Pulmonary artery endothelial cell (primary cell): Measurements from ENCODE around the gene LEO1. TPM values are rescaled to one million over a fixed set of nuclear protein-coding genes. Genes with fewer than 3 reads are reported as not detected.

ENCODE experiments used
- DNase-seq: peaks from one replicate; pipeline ENCODE4 v3.0.0-alpha.2; 2011; ENCODE audit warnings: low read depth, low spot score
- total RNA-seq: library from RNA; depleted of rRNA; stranded (reverse); fragments of >200 nt; gene quantifications from 2 replicates; pipeline ENCODE4 v1.2.3, GENCODE V29; 2014

Gene LEO1
- total RNA-seq, result 23.1 and 36.6 TPM in 2 replicates

DNA sequence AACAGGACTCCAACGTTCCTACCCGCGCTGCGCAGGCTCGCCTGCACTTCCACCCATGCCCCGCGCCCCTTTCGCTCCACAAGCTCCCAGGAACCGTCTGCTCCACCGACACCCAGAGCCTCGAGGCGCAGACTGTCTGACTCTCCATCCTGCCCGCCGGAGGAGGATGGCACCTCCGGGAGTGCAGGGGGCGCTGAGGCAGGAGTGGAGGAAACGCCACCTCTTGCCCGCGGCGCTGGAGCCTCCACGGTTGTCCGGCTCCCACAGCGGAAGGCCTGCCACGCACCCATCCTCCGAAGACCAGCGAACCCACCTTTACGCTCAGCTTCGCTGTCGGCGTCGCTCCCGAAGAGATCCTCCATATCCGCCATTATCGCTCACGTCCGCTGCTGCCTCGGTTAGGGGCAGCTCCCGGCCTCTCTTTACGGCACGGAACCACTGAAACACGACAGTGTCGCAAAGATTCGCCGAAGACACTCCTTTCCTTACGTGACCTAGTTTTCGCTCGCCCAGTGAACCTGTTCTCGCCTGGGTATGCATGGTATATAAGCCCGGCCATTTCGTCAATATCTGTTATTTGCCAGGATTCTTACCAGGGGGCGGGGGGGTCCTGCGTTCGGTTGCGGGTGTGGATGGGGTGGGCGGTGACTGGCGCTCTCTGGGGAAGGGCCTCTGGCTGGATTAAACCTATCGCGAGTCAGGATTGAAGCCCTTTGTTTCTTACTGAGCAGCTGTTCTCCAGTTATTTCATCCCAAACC, at the start of gene LEO1:
TSS of gene LEO1 (minus strand) at position 404 of the 759 bp plus-strand sequence. CDS start at position 371, 33 bp downstream.
- peak; percentile 96 for DNase-seq

DNA sequence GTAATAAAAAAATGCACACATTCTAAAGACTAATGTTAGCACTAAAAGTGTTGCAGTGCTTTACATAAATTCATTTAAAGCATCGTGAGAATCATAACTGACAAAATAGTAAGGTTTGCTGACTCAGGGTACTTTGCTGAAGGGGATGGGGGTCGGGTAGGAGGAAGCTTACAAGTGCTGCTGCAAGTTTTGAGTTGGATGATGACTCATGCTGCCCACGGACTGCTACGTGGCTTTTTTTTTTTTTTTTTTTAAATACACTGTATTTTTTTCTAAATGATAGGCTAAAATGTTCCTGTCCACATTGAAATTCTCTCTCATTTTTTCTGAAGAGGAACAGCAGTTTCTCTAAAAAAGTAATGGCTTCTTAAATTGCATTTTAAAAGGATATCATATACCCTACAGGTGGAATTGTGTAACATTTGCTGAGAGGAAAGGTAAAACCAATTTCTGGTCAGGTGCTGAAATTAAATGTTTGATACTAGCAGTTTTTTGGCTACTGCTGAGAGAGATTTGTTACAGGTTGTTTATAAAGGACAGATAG, 49.6 kb upstream of the LEO1 start:
- DNase-seq, result peak; percentile 64

DNA sequence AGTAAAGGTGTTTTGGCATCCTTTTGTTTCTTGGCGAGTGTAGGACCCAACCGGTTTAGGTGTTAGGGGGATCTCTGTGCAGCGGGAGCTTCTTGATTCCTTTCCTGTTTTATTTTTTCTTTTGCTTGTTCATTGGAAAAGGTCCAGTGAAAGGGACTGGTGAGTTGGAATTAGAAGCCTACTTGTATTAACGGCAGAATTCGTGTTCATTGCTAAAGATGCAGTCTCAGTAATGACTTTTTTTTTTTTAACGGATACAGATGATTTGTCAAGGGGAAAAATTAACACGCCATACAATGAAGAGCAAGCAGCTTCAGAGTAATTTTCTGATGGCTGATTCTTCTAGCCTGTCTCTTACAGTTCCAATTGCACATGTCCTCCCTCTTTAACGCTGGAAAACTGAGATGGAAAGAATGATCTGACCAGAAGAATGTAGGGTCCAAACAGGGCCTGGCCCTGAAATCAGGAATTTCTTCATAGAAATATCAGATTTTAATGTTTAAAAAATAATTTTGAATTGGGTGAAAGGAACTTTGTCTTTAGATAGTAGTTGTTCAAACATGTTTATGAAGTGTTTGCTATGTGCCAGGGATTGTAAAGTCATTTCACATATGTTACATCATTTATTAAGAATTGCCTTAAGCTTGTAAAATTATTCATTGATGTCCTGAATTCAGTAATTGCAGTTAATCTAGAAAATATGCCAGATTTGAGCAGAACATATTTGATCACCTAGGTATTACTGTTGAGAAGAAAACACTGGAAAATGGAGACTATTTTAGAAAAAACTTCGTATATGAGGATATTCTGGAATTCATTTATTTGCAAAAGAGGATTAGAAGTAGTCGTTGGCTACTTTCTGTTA, 48.9 kb upstream of the LEO1 start:
- no peak for DNase-seq

DNA sequence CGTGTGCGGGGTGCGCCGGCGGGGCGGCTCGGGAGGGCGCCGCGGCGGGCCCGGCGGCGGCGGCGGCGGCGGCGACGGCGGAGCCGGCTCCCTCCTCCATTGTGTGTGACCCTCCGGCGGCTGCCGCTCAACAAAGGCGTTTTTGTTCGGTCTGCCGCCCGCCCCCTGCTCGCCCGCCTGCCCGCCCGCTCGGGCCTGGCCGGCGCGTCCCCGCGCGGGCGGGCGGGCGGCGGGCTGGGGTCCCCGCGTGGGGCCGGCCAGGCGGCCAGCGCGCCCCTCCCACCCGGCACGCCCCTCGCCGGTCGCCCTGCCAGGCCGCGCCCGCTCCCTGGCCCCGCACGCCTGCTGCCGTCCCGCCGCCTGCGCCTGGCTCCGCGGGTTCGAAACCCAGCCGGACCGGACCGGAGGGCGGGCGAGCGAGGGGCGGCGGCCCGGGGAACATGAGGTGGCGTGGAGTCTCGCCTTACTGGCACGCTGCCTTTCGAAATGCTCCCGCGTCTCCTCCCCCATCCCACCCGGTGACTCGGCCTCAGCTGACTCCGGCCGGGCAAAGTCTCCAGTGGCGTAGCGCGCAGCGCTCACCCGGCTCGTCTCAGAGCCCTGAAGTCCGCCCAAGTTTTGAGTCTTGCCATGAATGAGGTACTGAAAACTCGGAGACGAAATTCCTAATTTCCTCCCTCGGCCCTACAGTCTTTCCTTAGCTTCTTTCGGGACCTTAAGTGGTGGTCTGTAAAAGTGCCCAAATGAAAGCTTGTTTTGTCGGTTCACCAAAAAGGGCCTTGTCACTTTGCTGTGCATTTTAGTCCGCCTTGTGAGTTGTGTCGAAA, 48.0 kb upstream of the LEO1 start:
- DNase-seq, result no peak

DNA sequence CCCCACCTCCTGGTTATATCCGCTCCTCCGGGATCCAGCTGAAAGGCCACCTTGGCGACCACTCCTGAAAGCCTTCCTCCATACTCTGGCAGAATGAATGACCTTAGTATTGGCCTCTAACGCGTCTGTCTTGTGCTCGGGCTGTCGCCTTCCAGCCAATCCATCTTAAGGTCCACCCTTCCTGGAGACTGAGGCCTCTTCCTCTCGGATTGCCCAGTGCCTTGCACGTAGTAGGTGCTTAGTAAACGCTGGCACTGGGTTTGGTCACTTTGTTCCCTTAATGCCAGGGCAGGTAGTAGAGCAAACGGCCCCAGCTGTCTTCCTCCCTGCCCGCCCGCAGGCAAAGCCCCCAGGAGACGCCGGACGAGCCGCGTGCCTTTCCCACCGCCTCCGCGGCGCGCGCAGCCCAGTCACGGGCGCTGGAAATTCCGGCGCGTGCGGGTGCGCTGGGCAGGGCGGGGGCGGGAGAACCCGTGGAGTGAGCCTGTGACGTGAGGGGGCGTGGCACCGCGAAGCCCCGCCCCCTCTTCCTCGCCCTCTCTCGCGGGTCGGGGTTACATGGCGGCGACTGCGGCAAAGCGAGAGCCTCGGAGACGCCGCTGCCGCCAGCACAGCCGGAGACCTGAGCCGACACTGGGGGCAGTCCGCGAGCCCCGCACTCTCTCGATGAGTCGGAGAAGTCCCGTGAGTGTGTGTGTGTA, 47.3 kb upstream of the LEO1 start, which contains the start of gene MAPK6:
TSS of gene MAPK6 (plus strand) at position 527 of the 701 bp plus-strand sequence. CDS start 27,242 bp downstream, outside the sequence.
- peak; percentile 75 for DNase-seq

DNA sequence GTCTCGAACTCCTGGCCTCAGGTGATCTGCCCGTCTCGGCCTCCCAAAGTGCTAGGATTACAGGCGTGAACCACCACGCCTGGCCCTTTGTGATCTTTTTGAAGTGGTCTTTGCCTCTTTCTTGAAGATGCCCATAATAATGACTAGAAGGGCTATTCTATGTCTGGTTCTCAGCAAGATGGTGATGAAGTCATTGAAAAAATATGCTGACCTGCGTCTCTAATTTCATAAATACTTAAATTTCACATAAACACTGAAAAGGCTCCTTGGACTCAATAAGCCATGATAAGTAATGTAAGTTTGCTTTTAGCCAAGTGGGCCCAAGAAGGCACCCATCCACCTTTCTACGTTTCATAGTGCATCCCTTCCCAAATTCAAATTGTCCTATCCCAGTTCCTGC, 46.7 kb upstream of the LEO1 start:
- DNase-seq, result no peak

DNA sequence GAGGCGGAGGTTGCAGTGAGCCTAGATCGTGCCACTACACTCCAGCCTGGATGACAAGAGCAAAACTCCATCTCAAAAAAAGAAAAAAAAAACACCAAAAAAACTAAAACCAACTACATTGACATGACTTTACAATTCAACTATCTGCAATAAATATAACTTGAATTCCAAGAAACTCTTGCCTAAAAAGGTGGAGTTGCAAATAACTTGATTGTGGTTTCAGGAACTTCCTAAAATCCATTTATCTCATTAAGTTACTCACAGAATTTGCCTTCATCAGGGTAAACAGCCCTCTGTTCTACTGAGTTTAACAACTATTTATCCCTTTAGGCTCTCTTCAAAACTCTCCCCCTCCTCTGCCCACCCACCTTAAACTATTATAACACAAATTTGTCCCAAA, 44.7 kb upstream of the LEO1 start:
- no peak for DNase-seq

DNA sequence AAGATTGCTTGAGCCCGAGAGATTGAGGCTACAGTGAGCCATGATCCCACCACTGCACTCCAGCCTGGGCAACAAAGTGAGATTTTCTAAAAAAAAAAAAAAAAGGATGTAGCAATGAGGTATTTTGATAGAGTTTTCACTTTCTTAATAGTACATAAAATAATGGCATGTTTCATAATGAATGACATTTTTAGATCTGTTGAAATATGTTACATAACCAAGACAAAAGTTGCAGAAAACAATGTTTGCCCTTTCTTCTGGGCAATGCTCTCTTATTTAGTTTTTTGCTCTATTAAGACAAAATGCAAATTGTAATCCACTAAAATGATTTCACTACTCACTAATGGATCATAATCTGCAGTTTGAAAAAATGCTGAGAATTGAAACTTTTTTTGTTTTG, 43.0 kb upstream of the LEO1 start:
- no peak for DNase-seq

DNA sequence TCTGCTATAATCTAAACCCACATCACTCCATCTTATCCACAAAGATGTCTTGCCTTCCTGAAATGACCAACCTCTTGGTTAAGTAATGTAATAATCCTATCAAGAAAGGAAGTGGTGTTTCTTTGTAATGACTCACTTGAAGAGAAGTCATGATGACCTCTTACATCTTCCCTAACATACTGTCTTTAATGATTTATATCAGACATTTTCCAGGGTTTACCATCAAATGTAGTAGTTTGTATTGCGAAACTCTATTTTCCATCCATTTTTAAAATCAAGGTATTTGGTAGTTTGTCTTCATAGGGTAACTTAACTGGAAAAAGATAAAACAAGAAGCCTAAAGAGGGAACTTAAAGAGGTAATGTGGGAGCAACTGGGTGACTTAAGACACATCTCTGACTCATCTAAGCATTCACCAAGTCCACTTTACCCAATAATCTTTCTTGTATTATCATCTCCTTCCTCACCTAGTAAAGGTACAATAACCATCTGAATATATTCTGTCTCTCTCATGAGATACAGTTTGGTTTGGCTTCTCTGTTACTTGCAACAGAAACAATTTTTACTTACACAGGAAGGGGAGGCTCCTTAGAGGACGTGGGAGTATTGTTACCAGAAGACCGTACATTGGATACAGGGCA, 41.7 kb upstream of the LEO1 start:
- DNase-seq, result no peak

DNA sequence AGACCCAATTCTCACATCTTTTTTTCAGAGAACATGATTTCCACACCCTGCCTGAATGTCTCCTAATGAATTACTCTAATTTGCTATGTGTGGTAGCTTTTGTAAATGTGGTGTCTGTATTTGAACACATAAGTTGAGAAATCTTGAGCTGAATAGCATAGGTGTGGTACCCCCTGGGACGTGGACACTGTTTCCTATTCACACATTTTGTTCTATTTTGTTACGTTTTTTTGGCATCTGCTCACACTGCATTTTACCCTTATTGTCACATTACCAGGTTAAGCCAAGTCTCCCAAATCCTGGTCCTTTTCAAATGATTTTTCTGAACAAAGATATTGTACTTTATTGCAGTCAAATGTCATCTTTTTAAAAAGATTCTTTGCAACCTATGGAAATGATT, 40.6 kb upstream of the LEO1 start:
- no peak for DNase-seq

DNA sequence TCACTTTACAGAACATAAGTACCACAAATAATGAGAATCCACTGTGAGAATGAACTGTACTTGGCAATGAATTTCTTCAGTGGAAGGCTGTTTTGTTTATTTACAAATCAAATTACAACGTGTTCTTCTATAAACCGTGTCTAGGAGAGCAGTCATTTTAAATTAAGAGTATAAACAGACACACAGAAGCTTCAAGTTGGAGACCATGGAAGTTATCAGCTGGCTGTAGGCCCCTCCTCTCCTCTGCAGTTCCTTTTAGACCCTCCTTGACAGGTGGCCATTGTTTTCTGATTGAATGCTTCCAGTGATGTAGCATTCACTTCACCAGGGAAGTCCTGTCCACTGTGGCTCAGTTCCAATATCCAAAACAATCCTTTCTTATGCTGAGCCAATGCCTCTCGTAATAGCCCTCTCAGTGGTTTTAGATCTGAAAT, 40.1 kb upstream of the LEO1 start:
- no peak for DNase-seq

DNA sequence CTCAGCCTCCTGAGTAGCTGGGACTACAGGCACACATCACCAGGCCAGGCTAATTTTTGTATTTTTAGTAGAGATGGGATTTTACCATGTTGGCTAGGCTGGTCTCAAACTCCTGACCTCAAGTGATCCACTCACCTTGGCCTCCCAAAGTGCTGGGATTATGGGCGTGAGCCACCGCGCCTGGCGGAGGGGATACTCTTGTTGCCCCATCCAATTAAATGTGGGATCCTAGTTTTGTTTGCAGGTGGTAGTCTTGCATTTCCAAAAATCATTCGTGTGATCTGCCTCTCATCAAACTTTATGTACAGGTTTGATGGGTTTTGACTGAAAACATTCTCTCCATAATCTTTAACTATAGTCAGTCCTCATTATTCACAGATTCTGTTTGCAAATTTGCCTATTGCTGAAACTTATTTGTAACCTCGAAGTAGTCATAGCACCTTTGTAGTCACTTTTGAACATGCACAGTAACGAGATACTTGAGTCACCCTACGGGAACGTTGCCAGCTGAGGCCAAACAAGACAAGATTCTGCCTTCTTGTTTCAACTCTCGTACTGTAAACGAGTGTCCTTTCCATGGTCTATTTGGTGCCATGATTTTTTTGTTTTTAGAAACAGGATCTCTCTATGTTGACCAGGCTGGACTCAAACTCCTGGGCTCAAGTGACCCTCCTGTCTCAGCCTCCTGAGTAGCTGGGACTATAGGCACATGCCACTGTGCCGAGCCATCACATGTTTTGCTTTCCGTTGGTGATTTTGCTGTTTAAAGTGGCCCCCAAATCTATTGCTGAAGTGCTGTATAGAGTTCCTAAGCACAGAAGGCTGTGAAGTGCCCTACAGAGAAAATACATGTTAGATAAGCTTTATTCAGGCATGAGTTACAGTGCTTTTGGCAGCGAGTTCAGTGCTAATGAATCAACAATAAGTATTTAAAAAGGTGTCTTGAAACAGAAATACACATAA, 39.3 kb upstream of the LEO1 start:
- DNase-seq, result no peak

DNA sequence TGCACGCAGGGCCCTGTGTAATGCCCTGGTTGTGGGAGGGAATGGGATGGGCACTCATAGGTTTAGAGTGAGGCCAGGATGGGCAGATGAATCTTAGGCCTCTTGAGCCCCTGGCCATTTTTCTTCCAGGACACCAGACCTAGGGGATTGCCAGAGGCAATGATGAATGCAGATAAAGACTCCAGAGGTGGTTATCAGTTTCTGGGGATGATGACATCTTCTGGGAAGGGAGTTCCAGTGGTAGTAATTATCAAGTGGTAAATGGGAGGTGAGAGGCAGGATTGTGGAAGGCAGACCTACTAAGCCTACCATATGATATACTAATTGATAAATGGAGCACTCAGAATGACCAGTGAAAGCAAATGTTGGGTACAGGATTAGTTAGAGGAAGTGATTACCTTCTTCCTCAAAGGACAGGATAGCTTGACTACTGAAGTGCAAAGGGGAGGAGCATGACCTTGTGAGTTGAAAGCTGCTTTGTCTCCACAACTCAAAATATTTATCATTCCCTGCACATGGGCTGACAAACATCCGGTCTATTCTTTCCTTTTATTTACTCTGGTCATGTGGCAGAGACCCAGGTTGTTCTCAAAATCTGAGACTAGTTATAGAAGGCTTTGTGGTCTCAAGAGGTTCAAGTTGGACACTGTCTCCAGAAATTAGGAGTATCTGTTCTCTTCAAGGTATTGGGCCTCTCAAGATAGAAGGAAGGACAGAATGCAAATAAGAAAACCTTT, 37.3 kb upstream of the LEO1 start:
- no peak for DNase-seq

DNA sequence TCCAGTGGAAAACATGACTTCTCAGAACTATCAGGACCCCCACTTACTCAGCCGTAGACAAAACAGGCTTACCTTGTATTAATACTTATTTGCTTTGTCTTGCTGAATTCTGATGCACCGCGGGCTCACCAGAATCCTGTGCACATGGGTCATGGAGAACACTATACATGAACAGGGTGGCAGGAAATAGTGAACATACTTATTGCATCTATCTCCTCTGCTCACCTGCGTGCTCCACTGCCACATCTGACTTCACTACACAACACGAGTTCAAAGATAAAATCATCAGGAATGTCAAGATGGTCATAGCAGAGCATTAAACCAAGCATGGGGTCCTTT, 36.8 kb upstream of the LEO1 start:
- DNase-seq, result no peak

DNA sequence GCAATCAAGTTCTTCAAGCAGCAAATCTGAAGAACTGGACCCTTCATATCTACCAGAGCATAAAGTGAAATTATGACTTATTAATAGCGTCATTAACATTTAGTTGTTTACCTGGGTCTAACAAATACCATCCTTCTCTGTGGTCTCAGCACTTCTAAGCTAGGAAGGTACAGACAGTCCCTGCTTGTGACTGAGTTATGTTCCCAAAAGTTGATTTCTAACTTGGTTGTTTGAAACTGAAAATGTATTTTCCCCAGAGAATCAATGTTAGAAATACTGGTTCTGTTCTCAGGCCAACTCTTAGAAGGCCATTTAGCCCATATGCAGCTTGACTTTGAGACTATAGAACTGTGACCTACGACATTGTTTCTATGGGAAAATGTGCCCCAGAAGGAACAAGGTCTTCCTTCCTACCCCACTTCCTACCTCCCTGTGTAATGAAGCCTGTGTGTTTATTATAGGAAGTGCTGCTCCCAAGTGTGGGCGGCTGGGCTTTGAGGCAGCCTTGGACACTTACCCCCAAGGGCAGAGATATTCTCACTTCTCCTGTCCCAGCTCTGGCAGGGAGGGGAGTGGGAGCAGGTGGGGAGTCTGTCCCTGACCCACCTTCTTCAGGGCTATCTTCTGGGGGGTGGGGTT, 35.2 kb upstream of the LEO1 start:
- no peak for DNase-seq

DNA sequence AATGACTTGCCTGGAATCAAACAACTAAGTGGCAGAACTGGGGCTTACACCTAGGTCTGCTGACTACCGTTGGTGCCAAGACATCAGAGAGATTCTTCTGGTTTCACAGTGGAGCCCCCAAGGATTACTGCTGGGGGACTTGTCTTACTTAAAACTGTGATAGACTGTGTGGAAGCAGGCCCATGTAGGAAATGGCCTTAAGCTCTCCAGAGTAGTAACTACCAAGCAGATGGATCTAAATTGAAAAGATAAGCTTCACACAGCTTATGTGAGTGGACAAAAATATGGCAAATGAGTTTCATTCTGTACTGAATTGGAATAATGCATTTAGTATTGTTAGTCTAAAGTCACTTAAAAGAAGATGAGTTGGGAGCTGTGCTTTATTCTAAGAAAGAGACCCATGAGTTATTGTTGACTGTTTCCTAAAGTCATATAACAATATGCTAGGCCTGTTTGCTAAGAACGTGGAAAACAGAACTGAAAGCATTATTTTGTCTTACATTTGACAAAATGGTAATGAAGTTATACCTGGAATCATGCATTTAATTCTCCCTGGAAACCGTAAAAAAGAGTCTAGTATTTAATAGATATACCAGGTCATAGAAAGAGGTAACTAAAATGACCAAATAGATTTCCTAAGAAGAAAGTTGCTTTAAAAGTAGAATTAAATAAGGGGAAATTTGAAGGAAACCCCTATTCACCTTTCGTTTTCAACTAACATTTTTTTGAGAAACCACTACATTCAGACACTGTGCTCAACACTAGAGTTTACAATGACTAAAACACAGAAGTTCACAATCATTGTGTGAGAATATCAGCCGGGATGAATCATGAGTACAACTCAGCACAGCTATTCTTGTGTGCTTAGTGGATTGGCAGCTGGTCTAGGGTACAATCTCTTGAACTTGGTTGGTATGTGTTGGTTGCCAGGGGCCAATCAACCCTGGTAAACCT, 34.4 kb upstream of the LEO1 start:
- peak; percentile 76 for DNase-seq

DNA sequence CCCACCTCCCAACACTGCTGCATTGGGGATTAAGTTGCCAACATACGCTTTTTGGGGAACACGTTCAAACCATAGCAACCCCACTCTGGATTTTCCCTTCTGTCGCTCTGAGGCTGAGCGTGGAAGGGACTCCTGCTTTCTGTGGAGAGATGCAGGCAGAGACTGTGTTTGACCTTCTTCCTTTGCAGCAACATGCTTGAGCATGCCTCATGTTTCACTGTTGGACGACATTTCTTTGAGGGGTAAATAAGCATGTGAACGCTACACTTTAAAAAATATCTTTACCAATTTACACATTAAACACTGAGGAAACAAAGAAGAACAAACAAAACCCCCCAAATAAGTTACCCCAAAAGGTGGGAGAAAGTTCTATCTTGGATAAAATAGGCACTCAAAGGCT, 33.2 kb upstream of the LEO1 start:
- no peak for DNase-seq
